SJSA1 (cell line): ENCODE measurements around the gene PIGC. TPM values are rescaled to one million over a fixed set of nuclear protein-coding genes. Genes with fewer than 3 reads are reported as not detected.

ENCODE experiments used
- DNase-seq, 2 experiments: peaks; one replicate each; pipeline ENCODE4 v3.0.0-alpha.2; 2015 to 2020; ENCODE audit warnings: low spot score in 2 of 2, low read depth in 1 of 2
- H3K27ac ChIP-seq: fragments of 250-450 bp; sonication (Bioruptor Pico); 2 replicates; pipeline ENCODE4 v1.5.1; 2020; ENCODE audit warnings: mild to moderate bottlenecking, moderate library complexity
- H3K27me3 ChIP-seq: fragments of 250-450 bp; sonication (Bioruptor Pico); replicated peaks from 2 replicates; pipeline ENCODE4 v1.5.1; 2020; ENCODE audit warnings: mild to moderate bottlenecking, moderate library complexity
- H3K36me3 ChIP-seq: fragments of 250-450 bp; sonication (Bioruptor Pico); 2 replicates; pipeline ENCODE4 v1.5.1; 2020; ENCODE audit warnings: mild to moderate bottlenecking
- H3K4me1 ChIP-seq: fragments of 250-450 bp; sonication (Bioruptor Pico); replicated peaks from 2 replicates; pipeline ENCODE4 v1.6.1; 2021; ENCODE audit warnings: mild to moderate bottlenecking
- H3K4me3 ChIP-seq: fragments of 250-450 bp; sonication (Bioruptor Pico); 2 replicates; pipeline ENCODE4 v1.5.1; 2020; ENCODE audit warnings: mild to moderate bottlenecking
- H3K9me3 ChIP-seq: fragments of 250-450 bp; sonication (Bioruptor Pico); replicated peaks from 2 replicates; pipeline ENCODE4 v1.5.1; 2020; ENCODE audit warnings: mild to moderate bottlenecking
- total RNA-seq: library from RNA; depleted of rRNA; stranded (reverse); fragments of >200 nt; shearing (Covaris generic); gene quantifications from 2 replicates; pipeline ENCODE4 v1.2.3, GENCODE V29; 2014

PIGC gene
- total RNA-seq, 1 experiment from 2014 or later: 27.0 TPM

GRCh38 chr1:172476218-172476811, 32.4 kb upstream of the PIGC start:
- no peaks in the 10 kb centered on the region; the same call in 1 of the 2 replicates for H3K27me3 ChIP-seq
- no peaks in the 10 kb centered on the region for H3K36me3 ChIP-seq
- DNase-seq: no peak
- no peak overlapping the region for H3K27ac ChIP-seq
- H3K4me1 ChIP-seq: no peaks in the 10 kb centered on the region; the same call in 1 of the 2 replicates
- H3K4me3 ChIP-seq: no peak overlapping the region
- H3K9me3 ChIP-seq: no peaks in the 10 kb centered on the region

GRCh38 chr1:172473842-172474241, 30.0 kb upstream of the PIGC start:
- Histone ChIP-seq H3K9me3 (no peaks in the 10 kb centered on the region), H3K36me3 (no peaks in the 10 kb centered on the region), H3K4me1 (no peaks in the 10 kb centered on the region; the same call in 1 of the 2 replicates), H3K4me3 (no peak overlapping the region), H3K27me3 (no peaks in the 10 kb centered on the region), H3K27ac (no peak overlapping the region)
- no peak for DNase-seq

GRCh38 chr1:172473302-172473701, 29.4 kb upstream of the PIGC start:
- DNase-seq: no peak
- Histone ChIP-seq H3K27me3 (no peaks in the 10 kb centered on the region), H3K4me3 (no peak overlapping the region), H3K4me1 (no peaks in the 10 kb centered on the region; the same call in 1 of the 2 replicates), H3K9me3 (no peaks in the 10 kb centered on the region), H3K36me3 (no peaks in the 10 kb centered on the region), H3K27ac (no peak overlapping the region)

- H3K9me3 ChIP-seq: no peaks in the 10 kb centered on the region
- no peaks in the 10 kb centered on the region; the same call in 1 of the 2 replicates for H3K4me1 ChIP-seq
- H3K4me3 ChIP-seq: no peak overlapping the region
- no peak overlapping the region for H3K27ac ChIP-seq
- DNase-seq: no peak
- no peaks in the 10 kb centered on the region for H3K27me3 ChIP-seq
- H3K36me3 ChIP-seq: no peaks in the 10 kb centered on the region
Measured at GRCh38 chr1:172472495-172472894, 28.6 kb upstream of the PIGC start.

GRCh38 chr1:172471666-172472065, 27.8 kb upstream of the PIGC start:
- H3K27me3 ChIP-seq: no peaks in the 10 kb centered on the region
- no peak for DNase-seq
- no peak overlapping the region for H3K27ac ChIP-seq
- no peaks in the 10 kb centered on the region for H3K36me3 ChIP-seq
- no peaks in the 10 kb centered on the region; the same call in 1 of the 2 replicates for H3K4me1 ChIP-seq
- no peaks in the 10 kb centered on the region for H3K9me3 ChIP-seq
- H3K4me3 ChIP-seq: no peak overlapping the region

GRCh38 chr1:172470149-172470548, 26.3 kb upstream of the PIGC start:
- H3K4me3 ChIP-seq: no peak overlapping the region
- H3K4me1 ChIP-seq: no peaks in the 10 kb centered on the region
- H3K27ac ChIP-seq: no peak overlapping the region
- DNase-seq: no peak
- H3K27me3 ChIP-seq: no peaks in the 10 kb centered on the region
- H3K36me3 ChIP-seq: no peaks in the 10 kb centered on the region
- no peaks in the 10 kb centered on the region for H3K9me3 ChIP-seq

GRCh38 chr1:172469717-172470116, 25.8 kb upstream of the PIGC start:
- no peak for DNase-seq
- Histone ChIP-seq H3K4me1 (no peaks in the 10 kb centered on the region), H3K27ac (no peak overlapping the region), H3K4me3 (no peak overlapping the region), H3K36me3 (no peaks in the 10 kb centered on the region), H3K27me3 (no peaks in the 10 kb centered on the region), H3K9me3 (no peaks in the 10 kb centered on the region)

GRCh38 chr1:172468296-172468695, 24.4 kb upstream of the PIGC start:
- Histone ChIP-seq H3K27me3 (no peaks in the 10 kb centered on the region), H3K9me3 (no peaks in the 10 kb centered on the region), H3K4me3 (no peak overlapping the region), H3K27ac (no peak overlapping the region), H3K36me3 (no peaks in the 10 kb centered on the region), H3K4me1 (no peaks in the 10 kb centered on the region)
- DNase-seq: no peak

- no peaks in the 10 kb centered on the region for H3K4me1 ChIP-seq
- no peaks in the 10 kb centered on the region for H3K36me3 ChIP-seq
- H3K4me3 ChIP-seq: no peak overlapping the region
- no peaks in the 10 kb centered on the region for H3K9me3 ChIP-seq
- DNase-seq: no peak
- no peak overlapping the region for H3K27ac ChIP-seq
- no peaks in the 10 kb centered on the region for H3K27me3 ChIP-seq
Measured at GRCh38 chr1:172467446-172467845, 23.6 kb upstream of the PIGC start.

- H3K36me3 ChIP-seq: no peaks in the 10 kb centered on the region
- H3K27me3 ChIP-seq: no peaks in the 10 kb centered on the region
- no peak for DNase-seq
- no peaks in the 10 kb centered on the region for H3K4me1 ChIP-seq
- H3K9me3 ChIP-seq: no peaks in the 10 kb centered on the region
- no peak overlapping the region for H3K27ac ChIP-seq
- H3K4me3 ChIP-seq: no peak overlapping the region
Measured at GRCh38 chr1:172466795-172467407, 23.0 kb upstream of the PIGC start.

- Histone ChIP-seq H3K4me1 (no peaks in the 10 kb centered on the region), H3K9me3 (no peaks in the 10 kb centered on the region), H3K36me3 (no peaks in the 10 kb centered on the region), H3K27me3 (no peaks in the 10 kb centered on the region), H3K27ac (no peak overlapping the region), H3K4me3 (no peak overlapping the region)
- DNase-seq: no peak
Measured at GRCh38 chr1:172465617-172466016, 21.7 kb upstream of the PIGC start.

- Histone ChIP-seq H3K36me3 (no peaks in the 10 kb centered on the region), H3K9me3 (no peaks in the 10 kb centered on the region), H3K27ac (no peak overlapping the region), H3K27me3 (no peaks in the 10 kb centered on the region), H3K4me3 (no peak overlapping the region), H3K4me1 (no peaks in the 10 kb centered on the region)
- DNase-seq: no peak
Measured at GRCh38 chr1:172460887-172461315, 17.0 kb upstream of the PIGC start.

- H3K27me3 ChIP-seq: no peaks in the 10 kb centered on the region
- no peak for DNase-seq
- no peaks in the 10 kb centered on the region for H3K9me3 ChIP-seq
- H3K36me3 ChIP-seq: no peaks in the 10 kb centered on the region
- no peak overlapping the region for H3K4me3 ChIP-seq
- no peaks in the 10 kb centered on the region for H3K4me1 ChIP-seq
- no peak overlapping the region for H3K27ac ChIP-seq
Measured at GRCh38 chr1:172460177-172460576, 16.3 kb upstream of the PIGC start.

GRCh38 chr1:172457479-172458130, 13.7 kb upstream of the PIGC start:
- H3K27me3 ChIP-seq: no peaks in the 10 kb centered on the region
- no peak overlapping the region for H3K27ac ChIP-seq
- H3K9me3 ChIP-seq: no peaks in the 10 kb centered on the region
- no peak for DNase-seq
- H3K4me3 ChIP-seq: no peak overlapping the region
- no peaks in the 10 kb centered on the region for H3K4me1 ChIP-seq
- no peaks in the 10 kb centered on the region for H3K36me3 ChIP-seq
